Effector CD8-positive, alpha-beta T cell (primary cell): ENCODE results near the gene PTPRN2.
"Not testable (repeated sequence)": the region's sequence is repeated elsewhere in the genome, so short reads cannot be mapped to it uniquely, and the experiment has no call there.

Source experiments
- DNase-seq: peaks from one replicate; lab custom pipeline; 2025; lab: John Stamatoyannopoulos, UW

Gene PTPRN2

GRCh38 chr7:157996359-157997079, 591.1 kb downstream of the PTPRN2 start:
- DNase-seq = no peak

- DNase-seq = no peak
Observed at GRCh38 chr7:157995815-157996214, 591.8 kb downstream of the PTPRN2 start.

- DNase-seq = no peak
Observed at GRCh38 chr7:157994319-157994718, 593.3 kb downstream of the PTPRN2 start.

GRCh38 chr7:157993406-157994105, 594.1 kb downstream of the PTPRN2 start:
- no peak for DNase-seq

GRCh38 chr7:157992511-157993160, 595.0 kb downstream of the PTPRN2 start:
- DNase-seq = no peak

- no peak for DNase-seq
Observed at GRCh38 chr7:157991761-157992160, 595.9 kb downstream of the PTPRN2 start.

- DNase-seq = no peak
Observed at GRCh38 chr7:157991351-157991750, 596.3 kb downstream of the PTPRN2 start.

- DNase-seq = no peak
Observed at GRCh38 chr7:157990881-157991250, 596.8 kb downstream of the PTPRN2 start.

- no peak for DNase-seq
Observed at GRCh38 chr7:157990226-157990880, 597.3 kb downstream of the PTPRN2 start.

- no peak for DNase-seq
Observed at GRCh38 chr7:157989589-157989988, 598.0 kb downstream of the PTPRN2 start.

- no peak for DNase-seq
Observed at GRCh38 chr7:157987906-157988305, 599.7 kb downstream of the PTPRN2 start.

- DNase-seq = no peak
Observed at GRCh38 chr7:157986051-157986450, 601.6 kb downstream of the PTPRN2 start.

GRCh38 chr7:157985636-157986035, 602.0 kb downstream of the PTPRN2 start:
- DNase-seq = no peak

- DNase-seq = no peak
Observed at GRCh38 chr7:157984423-157985163, 603.0 kb downstream of the PTPRN2 start.

GRCh38 chr7:157983502-157984422, 603.9 kb downstream of the PTPRN2 start:
- DNase-seq = no peak

- DNase-seq = no peak
Observed at GRCh38 chr7:157981778-157982177, 605.8 kb downstream of the PTPRN2 start.

GRCh38 chr7:157980774-157981173, 606.8 kb downstream of the PTPRN2 start:
- DNase-seq = no peak

- DNase-seq = not testable (repeated sequence)
Observed at GRCh38 chr7:157980341-157980731, 607.3 kb downstream of the PTPRN2 start.

- DNase-seq = no peak
Observed at GRCh38 chr7:157979636-157980340, 607.8 kb downstream of the PTPRN2 start.

GRCh38 chr7:157978766-157979165, 608.9 kb downstream of the PTPRN2 start:
- no peak for DNase-seq
